ENCODE data around the gene AUTS2. TPM values are rescaled to one million over a fixed set of nuclear protein-coding genes. Genes with fewer than 3 reads are reported as not detected.

Gene AUTS2
- total and polyA plus RNA-seq, 11 donors = 3.4 to 14.0 (median 7.3) TPM

GRCh38 chr7:70035955-70036354, 437.7 kb downstream of the AUTS2 start:
- intact Hi-C loops (cut with DNase I) = loop anchor here in 2 of 10 donors (5.0 kb wide), 1 partner anchor 99 kb away; no protein-coding TSS in a partner anchor
- H3K27ac ChIP-seq = no peak overlapping the region
- no peaks in the 10 kb centered on the region for H3K36me3 ChIP-seq
- no peaks in the 10 kb centered on the region for H3K27me3 ChIP-seq
- ATAC-seq = no peak
- peaks cover 0 to 32% (median 0%) of the 10 kb centered on the region in 12 donors for H3K4me1 ChIP-seq
- H3K9me3 ChIP-seq = peaks cover 0 to 6% (median 0%) of the 10 kb centered on the region in 12 donors
- WGBS, 4 donors = 86 to 94% (median 91%) methylated on average over 6 of the region's 6 CpGs
- H3K4me3 ChIP-seq = no peak overlapping the region
- DNase-seq = no peak
- TF ChIP-seq CTCF (IDR thresholded peaks at IDR 0.05) (no peak), POLR2A (IDR thresholded peaks at IDR 0.05) (no peak)

- intact Hi-C loops (cut with DNase I) = loop anchor here in 2 of 10 donors (5.0 kb wide), 1 partner anchor 99 kb away; no protein-coding TSS in a partner anchor
- Histone ChIP-seq H3K27ac (no peak overlapping the region), H3K4me1 (peaks cover 0 to 27% (median 2%) of the 10 kb centered on the region in 12 donors), H3K27me3 (no peaks in the 10 kb centered on the region), H3K4me3 (no peak overlapping the region), H3K36me3 (no peaks in the 10 kb centered on the region), H3K9me3 (peaks cover 0 to 6% (median 0%) of the 10 kb centered on the region in 12 donors)
- DNase-seq (no peak), ATAC-seq (no peak)
- WGBS, 4 donors = 29 to 70% (median 52%) methylated on average over 1 of the region's 1 CpG
- TF ChIP-seq CTCF (IDR thresholded peaks at IDR 0.05) = no peak
- no peak for TF ChIP-seq POLR2A (IDR thresholded peaks at IDR 0.05)
Observed at GRCh38 chr7:70036695-70037094, 438.4 kb downstream of the AUTS2 start.

GRCh38 chr7:70037171-70037933, 439.1 kb downstream of the AUTS2 start:
- no peak for TF ChIP-seq CTCF (IDR thresholded peaks at IDR 0.05)
- no peak for TF ChIP-seq POLR2A (IDR thresholded peaks at IDR 0.05)
- intact Hi-C loops (cut with DNase I) = loop anchor here in 2 of 10 donors (5.0 kb wide), 1 partner anchor 100 kb away; no protein-coding TSS in a partner anchor
- Histone ChIP-seq H3K4me1 (peaks cover 0 to 27% (median 2%) of the 10 kb centered on the region in 12 donors), H3K27me3 (no peaks in the 10 kb centered on the region), H3K36me3 (no peaks in the 10 kb centered on the region), H3K27ac (no peak overlapping the region), H3K4me3 (no peak overlapping the region), H3K9me3 (no peaks in the 10 kb centered on the region)
- no peak for ATAC-seq
- 78 to 84% (median 79%) methylated on average over 3 of the region's 3 CpGs for WGBS, 4 donors
- DNase-seq = no peak

GRCh38 chr7:70040051-70040450, 441.8 kb downstream of the AUTS2 start:
- no peak overlapping the region for H3K27ac ChIP-seq
- no peaks in the 10 kb centered on the region for H3K9me3 ChIP-seq
- TF ChIP-seq CTCF (IDR thresholded peaks at IDR 0.05) = no peak
- no peak for TF ChIP-seq POLR2A (IDR thresholded peaks at IDR 0.05)
- no peak overlapping the region for H3K4me3 ChIP-seq
- peaks cover 0 to 25% (median 7%) of the 10 kb centered on the region in 12 donors for H3K4me1 ChIP-seq
- intact Hi-C loops (cut with DNase I) = loop anchor here (2.0 to 10.0 kb wide), 7 partner anchors 115 to 659 kb away; no protein-coding TSS in a partner anchor
- no peaks in the 10 kb centered on the region for H3K36me3 ChIP-seq
- 90 to 97% (median 94%) methylated on average over 3 of the region's 3 CpGs for WGBS, 4 donors
- DNase-seq = no peak
- no peaks in the 10 kb centered on the region for H3K27me3 ChIP-seq
- ATAC-seq = no peak
